GM12864 (cell line): ENCODE data around the gene RFX4.
A peak's percentile ranks its signal among the peaks of the same experiment; 100 is the strongest.

Source experiments
- DNase-seq: peaks from one replicate; pipeline ENCODE4 v3.0.0-alpha.2; 2011; ENCODE audit warnings: low read depth
- H3K4me3 ChIP-seq: 2 replicates; pipeline ENCODE4 v1.5.1; 2011; ENCODE audit warnings: mild to moderate bottlenecking, low read depth, low read length, control low read depth
- TF ChIP-seq, protein P1 (sequence below): IDR thresholded peaks from 2 replicates; pipeline ENCODE4 v1.5.1; 2011; ENCODE audit warnings: low read depth, mild to moderate bottlenecking, moderate library complexity, low read length, control low read depth, inconsistent platforms; ENCODE audit errors: missing control alignments

Gene RFX4

DNA sequence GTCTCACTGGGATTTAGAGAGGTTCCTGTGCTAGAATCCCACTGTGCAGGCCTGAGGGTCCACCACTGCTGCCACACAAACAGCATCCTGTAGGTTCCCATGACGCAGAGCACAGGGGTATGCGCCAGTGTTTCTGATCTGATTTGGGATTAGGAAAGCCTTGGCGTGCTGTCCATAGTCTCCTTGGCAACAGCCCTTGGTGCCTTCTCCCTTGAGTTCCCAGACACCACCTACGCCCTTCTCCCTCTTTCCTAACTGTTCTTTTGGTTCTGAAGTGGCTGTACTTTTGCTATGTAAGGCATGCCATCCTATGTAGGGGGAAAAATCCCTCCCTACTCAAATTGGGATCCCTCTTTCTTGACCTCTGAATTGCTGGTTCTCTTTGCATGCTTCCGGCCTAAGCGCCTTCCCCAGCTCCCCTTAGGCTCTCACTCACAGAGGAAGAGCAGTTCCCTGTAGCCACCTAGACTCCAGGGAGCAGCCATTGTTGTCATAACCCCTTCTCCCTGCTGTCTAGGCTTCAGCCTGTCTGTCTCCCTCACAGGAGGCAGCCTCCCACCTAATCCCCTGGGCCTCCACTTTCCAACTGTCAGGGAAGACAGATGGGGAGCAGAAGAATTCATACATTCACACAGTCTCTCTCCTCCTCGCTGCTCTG lies 176.9 kb downstream of the RFX4 start:
- DNase-seq, result no peak
- TF ChIP-seq, protein P1, sequence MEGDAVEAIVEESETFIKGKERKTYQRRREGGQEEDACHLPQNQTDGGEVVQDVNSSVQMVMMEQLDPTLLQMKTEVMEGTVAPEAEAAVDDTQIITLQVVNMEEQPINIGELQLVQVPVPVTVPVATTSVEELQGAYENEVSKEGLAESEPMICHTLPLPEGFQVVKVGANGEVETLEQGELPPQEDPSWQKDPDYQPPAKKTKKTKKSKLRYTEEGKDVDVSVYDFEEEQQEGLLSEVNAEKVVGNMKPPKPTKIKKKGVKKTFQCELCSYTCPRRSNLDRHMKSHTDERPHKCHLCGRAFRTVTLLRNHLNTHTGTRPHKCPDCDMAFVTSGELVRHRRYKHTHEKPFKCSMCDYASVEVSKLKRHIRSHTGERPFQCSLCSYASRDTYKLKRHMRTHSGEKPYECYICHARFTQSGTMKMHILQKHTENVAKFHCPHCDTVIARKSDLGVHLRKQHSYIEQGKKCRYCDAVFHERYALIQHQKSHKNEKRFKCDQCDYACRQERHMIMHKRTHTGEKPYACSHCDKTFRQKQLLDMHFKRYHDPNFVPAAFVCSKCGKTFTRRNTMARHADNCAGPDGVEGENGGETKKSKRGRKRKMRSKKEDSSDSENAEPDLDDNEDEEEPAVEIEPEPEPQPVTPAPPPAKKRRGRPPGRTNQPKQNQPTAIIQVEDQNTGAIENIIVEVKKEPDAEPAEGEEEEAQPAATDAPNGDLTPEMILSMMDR, result no peak
- H3K4me3 ChIP-seq, result peak overlapping the region; percentile 39

GRCh38 chr12:106760184-106760531 lies 177.4 kb downstream of the RFX4 start:
- TF ChIP-seq, protein P1, result no peak
- peak overlapping the region; percentile 39 for H3K4me3 ChIP-seq
- DNase-seq, result peak; percentile 89

DNA sequence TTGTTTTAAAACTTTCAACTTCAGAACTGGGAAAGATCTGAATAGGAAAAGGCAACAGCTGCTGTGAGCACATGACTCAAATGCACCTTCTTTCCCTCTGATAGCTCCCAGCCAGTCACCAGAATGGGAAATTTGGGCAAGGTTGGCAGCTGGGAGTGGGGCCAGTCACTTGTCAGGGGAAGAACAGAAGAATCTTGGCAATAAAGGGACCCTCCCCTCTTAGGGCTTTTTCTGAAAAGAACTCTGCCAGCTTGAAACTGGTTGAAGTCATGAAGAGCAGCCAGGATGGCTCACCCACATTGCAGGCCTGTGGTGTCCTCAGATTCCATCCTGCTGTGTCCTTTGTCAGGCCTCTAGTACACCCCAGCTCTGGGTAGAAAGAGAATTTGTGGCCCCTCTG lies 181.4 kb downstream of the RFX4 start:
- H3K4me3 ChIP-seq, result no peak overlapping the region
- no peak for DNase-seq
- TF ChIP-seq, protein P1, result no peak

DNA sequence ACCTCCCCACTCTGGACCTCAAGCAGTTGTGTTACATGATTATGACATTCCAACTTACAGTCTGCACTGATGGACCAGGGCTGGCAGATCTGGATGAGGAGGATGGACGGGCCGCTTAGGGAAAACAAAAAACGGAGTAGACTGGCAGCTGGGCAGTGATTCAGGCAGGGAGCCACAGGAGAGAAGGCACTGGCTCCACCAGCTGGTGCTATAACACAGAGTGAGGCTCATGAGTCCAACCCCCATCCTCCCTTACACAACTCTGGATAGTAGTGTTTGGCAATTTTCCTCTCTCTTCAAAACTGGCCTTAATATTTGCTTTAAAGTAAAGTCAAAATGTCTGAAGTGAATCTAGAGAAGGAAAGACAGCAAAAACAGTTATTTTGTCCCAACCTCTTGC lies 181.9 kb downstream of the RFX4 start:
- H3K4me3 ChIP-seq, result no peak overlapping the region
- TF ChIP-seq, protein P1, result no peak
- DNase-seq, result no peak

DNA sequence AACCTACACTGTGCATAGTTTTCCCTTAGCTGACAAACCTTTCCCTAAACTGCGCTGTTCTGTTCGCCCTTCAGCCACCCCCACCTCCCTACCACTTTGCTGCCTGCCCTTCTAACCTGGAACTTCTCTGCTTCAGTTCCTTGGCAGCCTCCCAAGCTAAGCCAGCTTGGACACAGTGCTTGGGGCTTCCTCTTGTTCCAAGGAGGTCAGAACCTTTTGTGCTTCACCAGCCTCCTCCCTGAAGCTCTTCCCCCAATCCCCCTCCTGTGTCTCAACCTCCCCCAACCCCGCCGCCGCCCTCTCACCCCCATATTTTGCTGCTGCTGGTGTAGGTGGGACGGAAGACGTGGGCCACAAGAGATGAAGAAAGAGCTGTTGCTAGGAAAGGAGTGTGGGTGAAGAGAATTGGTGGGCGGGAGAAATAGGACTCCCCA lies 183.6 kb downstream of the RFX4 start:
- DNase-seq, result no peak
- TF ChIP-seq, protein P1, result no peak
- H3K4me3 ChIP-seq, result no peak overlapping the region

DNA sequence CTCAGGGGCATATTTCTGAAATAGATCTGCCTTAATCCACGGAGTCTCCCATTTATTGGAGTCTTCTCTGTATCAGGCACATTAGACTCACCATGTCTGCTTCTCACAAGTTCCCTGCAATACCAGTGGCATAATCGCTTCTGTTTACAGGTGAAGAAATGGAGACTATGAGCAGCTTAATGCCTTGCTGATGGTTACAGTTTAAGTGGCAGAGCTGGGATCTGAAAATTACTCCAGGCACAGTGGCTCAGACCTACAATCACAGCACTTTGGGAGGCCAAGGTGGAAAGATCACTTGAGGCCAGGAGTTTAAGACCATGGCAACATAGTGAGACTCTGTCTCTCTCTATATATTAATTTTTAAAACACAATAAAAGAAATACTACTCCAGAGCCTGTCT lies 184.4 kb downstream of the RFX4 start:
- no peak overlapping the region for H3K4me3 ChIP-seq
- TF ChIP-seq, protein P1, result no peak
- DNase-seq, result no peak

DNA sequence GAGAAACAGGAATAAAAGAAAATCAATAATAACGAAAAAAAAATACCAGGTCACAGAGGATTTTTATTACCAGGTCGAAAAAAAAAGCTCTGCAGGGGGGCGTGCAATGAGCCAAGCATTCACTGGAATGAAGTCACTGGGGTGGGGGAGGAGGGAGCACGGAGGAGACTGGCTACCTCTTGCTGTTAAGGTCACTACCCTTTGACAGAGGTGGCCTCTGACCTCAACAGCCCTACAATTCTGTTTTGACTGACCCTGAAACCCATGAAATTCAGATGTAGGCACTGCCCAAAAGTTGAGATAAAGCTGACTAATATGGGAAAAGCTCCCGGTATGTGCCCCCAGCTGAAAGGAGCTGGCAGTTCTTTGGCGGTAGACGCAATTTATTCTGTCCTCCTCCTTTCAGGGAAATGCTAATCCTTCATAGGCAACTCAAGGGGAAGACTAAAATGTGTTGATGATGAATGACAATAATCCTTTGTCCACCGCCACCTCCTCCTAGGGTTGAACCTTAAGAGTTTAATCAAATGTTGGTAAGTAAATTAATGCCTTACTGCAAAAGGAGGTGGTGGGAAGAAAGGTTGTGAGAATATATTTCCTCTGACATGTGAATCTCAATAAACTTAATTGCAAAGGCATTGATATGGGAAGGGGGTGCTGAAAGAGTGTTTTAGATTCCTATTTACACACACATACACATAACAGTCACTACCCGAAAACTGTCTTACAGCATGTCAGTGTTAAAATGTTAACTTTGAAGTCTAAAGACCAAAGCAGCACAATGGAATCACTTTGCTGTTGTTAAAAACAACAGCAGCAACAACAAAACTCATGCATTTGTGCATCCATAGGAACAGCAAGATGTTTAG lies 185.4 kb downstream of the RFX4 start:
- H3K4me3 ChIP-seq, result no peak overlapping the region
- no peak for DNase-seq
- TF ChIP-seq, protein P1, result no peak
